Tibial artery (tissue), 4 donors: ENCODE results near the gene LTC4S.
"Not testable (repeated sequence)": the region's sequence is repeated elsewhere in the genome, so short reads cannot be mapped to it uniquely, and the experiment has no call there.

Source experiments
- DNase-seq, 2 donors: peaks; one replicate each; pipeline ENCODE4 v3.0.0-alpha.2; 2019
- H3K27ac ChIP-seq, 2 donors: fragments of 200-600 bp; sonication (generic) in 1 of 2; 1 replicate in 1 of 2; 2 replicates in 1 of 2; pipeline ENCODE4 v1.5.1; 2018 to 2019; ENCODE audit warnings: mild to moderate bottlenecking in 1 of 2
- H3K27me3 ChIP-seq, 2 donors: fragments of 200-600 bp; sonication (generic) in 1 of 2; one replicate each; pipeline versions ENCODE4 v1.5.1 to v1.6.0; 2016 to 2019
- H3K36me3 ChIP-seq, 3 donors: fragments of 200-600 bp; sonication (generic) in 2 of 3; one replicate each; pipeline ENCODE4 v1.5.1; 2016 to 2019; ENCODE audit warnings: mild to moderate bottlenecking in 2 of 3
- H3K4me1 ChIP-seq, 4 donors: fragments of 200-600 bp; sonication (generic) in 2 of 4; 1 replicate in 3 of 4; 2 replicates in 1 of 4; pipeline ENCODE4 v1.5.1; 2016 to 2019
- H3K4me3 ChIP-seq, 2 donors: fragments of 200-600 bp; sonication (generic) in 1 of 2; 1 replicate in 1 of 2; 2 replicates in 1 of 2; pipeline ENCODE4 v1.5.1; 2018 to 2019; ENCODE audit warnings: mild to moderate bottlenecking in 2 of 2
- H3K9me3 ChIP-seq, 3 donors: fragments of 200-600 bp; sonication (generic) in 1 of 3; one replicate each; pipeline ENCODE4 v1.5.1; 2016 to 2019
- CTCF ChIP-seq, 2 experiments: fragments of 200-600 bp in 1 of 2; fragments of 450-650 bp in 1 of 2; IDR thresholded peaks; one replicate each; pipeline ENCODE4 v1.5.1; 2017 to 2019; ENCODE audit warnings: antibody characterized with exemption in 2 of 2, mild to moderate bottlenecking in 1 of 2, moderate library complexity in 1 of 2
- intact Hi-C: fragments of 100-400 bp; cut with DNase I; formaldehyde crosslinking; loops from one replicate; pipeline ENCODE4 v1.15.0; 2023; ENCODE audit warnings: low total_unique reads

LTC4S gene

GRCh38 chr5:179788193-179788854, 5.5 kb upstream of the LTC4S start:
- Histone ChIP-seq H3K4me3 (no peak overlapping the region), H3K27ac (no peak overlapping the region), H3K4me1 (peaks cover 0 to 13% (median 4%) of the 10 kb centered on the region in 4 donors), H3K27me3 (no peaks in the 10 kb centered on the region), H3K36me3 (peaks cover 0 to 9% (median 0%) of the 10 kb centered on the region in 3 donors), H3K9me3 (no peaks in the 10 kb centered on the region)
- intact Hi-C loops, result no loop called here
- no peak for TF ChIP-seq CTCF (IDR thresholded peaks at IDR 0.05)
- DNase-seq, result no peak

GRCh38 chr5:179789278-179789677, 4.5 kb upstream of the LTC4S start:
- H3K27me3 ChIP-seq, H3K4me3 ChIP-seq, H3K27ac ChIP-seq, H3K36me3 ChIP-seq, H3K9me3 ChIP-seq, DNase-seq, intact Hi-C loops: not testable (repeated sequence)
- H3K4me1 ChIP-seq, result peaks cover 0 to 22% (median 14%) of the 10 kb centered on the region in 4 donors

- TF ChIP-seq CTCF (IDR thresholded peaks at IDR 0.05), result no peak
- H3K4me1 ChIP-seq, result peaks cover 0 to 47% (median 36%) of the 10 kb centered on the region in 4 donors
- H3K9me3 ChIP-seq, result no peaks in the 10 kb centered on the region
- intact Hi-C loops, result no loop called here
- peaks cover 0 to 10% (median under 1%) of the 10 kb centered on the region in 3 donors for H3K36me3 ChIP-seq
- DNase-seq, result peak in 1 of 2 donors; percentile 72
- no peak overlapping the region for H3K4me3 ChIP-seq
- H3K27me3 ChIP-seq, result no peaks in the 10 kb centered on the region
- peak overlapping the region in 1 of 2 donors; percentile 51 for H3K27ac ChIP-seq
These were observed 1.7 kb upstream of the LTC4S start for GRCh38 chr5:179791881-179792611.

- Histone ChIP-seq H3K27me3 (no peaks in the 10 kb centered on the region), H3K4me3 (no peak overlapping the region), H3K4me1 (peaks cover 0 to 50% (median 38%) of the 10 kb centered on the region in 4 donors), H3K27ac (peak overlapping the region; percentile 48 to 51), H3K9me3 (no peaks in the 10 kb centered on the region), H3K36me3 (peaks cover 3 to 18% (median 8%) of the 10 kb centered on the region in 3 donors)
- DNase-seq, result peak in 1 of 2 donors; percentile 69
- intact Hi-C loops, result no loop called here
- TF ChIP-seq CTCF (IDR thresholded peaks at IDR 0.05), result no peak
These were observed 946 bp upstream of the LTC4S start for GRCh38 chr5:179792612-179793467.

GRCh38 chr5:179794171-179794570, 385 bp downstream of the LTC4S start:
- H3K4me3 ChIP-seq, result peak overlapping the region in 1 of 2 donors; percentile 25
- H3K9me3 ChIP-seq, result no peaks in the 10 kb centered on the region
- peak in 1 of 2 donors; percentile 68 for DNase-seq
- H3K4me1 ChIP-seq, result peaks cover 0 to 50% (median 38%) of the 10 kb centered on the region in 4 donors
- intact Hi-C loops, result no loop called here
- no peaks in the 10 kb centered on the region for H3K27me3 ChIP-seq
- peak overlapping the region; percentile 51 to 78 for H3K27ac ChIP-seq
- no peak for TF ChIP-seq CTCF (IDR thresholded peaks at IDR 0.05)
- H3K36me3 ChIP-seq, result peaks cover 16 to 31% (median 21%) of the 10 kb centered on the region in 3 donors
